Activated naive CD8-positive, alpha-beta T cell treated with anti-CD3 and anti-CD28 coated beads, Interleukin-2, amount 50 U/mL, for 16 hours (primary cell): ENCODE results near the gene PIP4K2C.
"Not testable (repeated sequence)": the region's sequence is repeated elsewhere in the genome, so short reads cannot be mapped to it uniquely, and the experiment has no call there.

Experiments used
- DNase-seq: peaks from one replicate; pipeline ENCODE4 v3.0.0-alpha.2; 2020; ENCODE audit warnings: low read depth, low spot score

PIP4K2C gene

DNA sequence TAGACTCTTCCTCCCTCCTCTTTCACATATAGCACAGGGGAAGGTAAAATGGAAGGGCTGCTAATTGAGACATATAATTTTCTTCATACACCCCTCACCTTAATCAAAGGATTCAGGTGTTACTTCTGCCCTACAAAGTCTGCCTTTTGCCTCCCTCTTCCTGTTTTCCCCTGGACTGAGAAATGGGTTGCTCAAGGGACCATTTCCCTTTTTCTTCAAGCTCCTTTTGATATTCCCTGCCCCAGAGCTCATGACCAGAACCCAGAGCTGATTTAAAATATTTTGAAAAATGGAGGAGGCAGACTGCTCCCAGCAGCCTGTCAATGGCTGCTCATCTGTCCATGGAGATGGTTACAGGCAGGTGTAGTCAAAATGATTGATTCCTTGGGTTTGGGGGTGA, 6.3 kb upstream of the PIP4K2C start:
- DNase-seq = no peak

DNA sequence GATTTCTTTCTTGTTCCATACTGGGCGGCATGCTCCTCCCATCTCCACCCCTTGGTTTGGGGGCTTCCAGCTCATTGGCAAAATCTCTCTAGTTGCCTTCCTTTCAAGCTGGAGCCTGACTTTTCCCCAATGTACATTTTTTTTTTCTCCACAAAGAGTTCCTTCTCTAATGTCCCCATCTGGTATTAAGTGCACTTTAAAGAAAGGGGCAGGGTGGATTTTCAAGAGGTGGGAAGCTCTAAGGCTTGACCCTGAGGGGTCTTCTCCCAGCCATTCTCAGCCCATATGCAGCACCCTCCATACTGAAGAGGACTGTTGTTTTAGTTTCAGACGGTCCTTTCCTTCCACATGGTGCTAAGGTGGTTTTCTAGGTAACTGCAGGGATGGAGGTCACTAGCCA, 5.8 kb upstream of the PIP4K2C start:
- DNase-seq = no peak

DNA sequence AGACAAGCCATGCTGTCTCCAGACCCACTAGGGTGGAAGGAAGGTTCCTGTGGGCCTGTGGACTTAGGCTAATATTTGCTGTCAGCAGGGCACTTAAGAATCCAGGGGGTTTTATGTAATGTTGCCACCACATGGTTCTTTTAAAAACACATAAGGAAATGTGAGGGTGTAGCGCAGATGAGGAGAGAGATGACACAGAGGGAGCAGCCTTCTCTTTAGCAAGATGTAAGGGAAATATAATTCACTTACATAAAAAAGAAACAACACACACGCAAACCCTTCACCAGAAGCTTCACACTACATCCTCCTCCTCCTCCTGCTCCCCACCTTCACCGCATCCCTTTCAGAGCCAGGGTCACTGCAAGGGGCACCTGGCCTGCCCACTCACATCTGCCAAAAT, 4.9 kb upstream of the PIP4K2C start:
- DNase-seq = no peak

DNA sequence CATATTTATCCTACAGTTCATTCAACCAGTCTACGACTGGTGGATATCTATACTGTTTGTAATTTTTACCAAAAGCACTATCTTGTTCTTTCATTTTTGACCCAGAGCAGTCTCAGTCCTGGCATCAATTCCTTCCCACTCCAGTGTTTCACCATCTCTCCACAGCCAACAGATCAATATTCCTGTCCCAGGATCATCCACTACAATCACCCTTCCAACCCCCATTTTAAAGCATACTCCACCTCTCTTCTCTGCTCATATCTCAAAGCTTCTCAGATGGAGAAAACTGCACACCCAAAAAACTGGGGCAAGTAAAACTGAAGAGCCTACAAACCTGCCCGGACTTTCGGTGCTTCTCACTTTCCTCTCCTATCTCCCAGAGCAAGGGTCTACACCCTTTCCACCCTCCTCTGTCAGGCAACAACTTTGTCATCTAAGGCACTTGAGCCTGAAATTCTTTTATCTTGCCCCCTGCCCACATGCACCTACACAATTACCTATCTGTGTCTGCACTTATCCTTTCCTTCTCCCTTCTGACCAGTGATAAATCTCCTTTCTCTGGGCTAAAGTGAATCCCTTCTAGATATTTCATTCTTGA, 4.1 kb upstream of the PIP4K2C start:
- no peak for DNase-seq

DNA sequence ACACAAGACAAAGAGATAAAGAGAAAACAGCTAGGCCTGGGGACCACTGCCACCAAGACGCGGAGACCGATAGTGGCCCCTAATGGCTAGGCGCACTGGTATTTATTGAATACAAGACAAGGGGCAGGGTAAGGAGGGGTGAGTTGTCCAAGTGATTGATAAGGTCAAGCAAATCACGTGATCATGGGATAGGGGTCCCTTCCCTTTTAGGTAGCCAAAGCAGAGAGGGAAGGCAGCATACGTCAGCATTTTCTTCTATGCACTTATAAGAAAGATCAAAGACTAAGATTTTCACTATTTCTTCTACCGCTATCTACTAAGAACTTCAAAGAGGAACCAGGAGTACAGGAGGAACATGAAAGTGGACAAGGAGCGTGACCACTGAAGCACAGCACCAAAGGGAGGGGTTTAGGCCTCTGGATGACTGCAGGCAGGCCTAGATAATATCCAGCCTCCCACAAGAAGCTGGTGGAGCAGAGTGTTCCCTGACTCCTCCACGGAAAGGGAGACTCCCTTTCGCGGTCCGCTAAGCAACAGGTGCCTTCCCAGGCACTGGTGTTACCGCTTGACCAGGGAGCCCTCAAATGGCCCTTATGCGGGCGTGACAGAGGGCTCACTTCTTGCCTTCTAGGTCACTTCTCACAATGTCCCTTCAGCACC, 1.9 kb upstream of the PIP4K2C start:
- DNase-seq = not testable (repeated sequence)

DNA sequence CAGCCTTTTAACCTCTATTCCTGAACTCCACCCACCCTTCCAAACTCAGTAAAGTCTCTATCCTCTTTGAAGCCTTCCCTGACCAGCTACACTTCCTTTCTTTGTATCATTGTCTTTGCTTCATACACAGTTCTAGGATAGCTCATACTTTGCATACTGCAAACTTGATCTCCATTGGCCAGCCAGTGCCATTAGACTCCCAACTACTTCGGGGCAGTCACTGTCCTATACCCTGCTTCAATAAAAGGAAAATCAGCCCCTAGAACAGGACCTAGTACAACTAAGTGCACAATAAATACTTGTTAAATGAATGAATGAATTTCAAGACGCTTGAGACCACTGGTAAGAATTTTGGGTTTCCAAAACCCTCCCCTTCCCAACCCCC, 521 bp upstream of the PIP4K2C start:
- DNase-seq = no peak

DNA sequence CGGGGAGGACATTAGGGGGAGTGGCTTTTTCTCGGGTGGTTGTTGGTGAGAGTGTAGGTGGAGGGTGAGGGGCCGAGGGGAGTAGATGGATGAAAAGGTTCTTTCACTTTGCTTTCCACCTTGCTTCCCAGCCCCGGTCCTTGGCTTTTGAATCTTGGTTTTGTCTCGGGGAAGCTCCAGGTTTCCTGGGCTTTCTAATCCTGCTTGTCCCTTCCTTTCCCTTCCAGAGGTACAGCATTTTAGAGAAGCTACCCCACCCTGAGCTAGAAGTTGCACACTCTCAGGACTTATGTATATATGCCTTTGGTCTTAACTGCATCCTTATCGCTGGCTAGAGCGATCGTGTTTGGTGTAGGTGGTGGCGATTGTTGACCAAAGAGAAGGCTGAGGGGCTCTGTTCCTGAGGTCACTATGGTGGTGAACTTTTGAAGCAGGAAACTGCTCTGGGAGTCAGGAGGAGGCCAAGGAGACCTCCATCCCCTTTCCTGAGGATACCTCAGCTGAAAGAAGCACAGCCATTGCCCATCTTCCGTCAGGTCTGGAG, 862 bp downstream of the PIP4K2C start:
- no peak for DNase-seq

DNA sequence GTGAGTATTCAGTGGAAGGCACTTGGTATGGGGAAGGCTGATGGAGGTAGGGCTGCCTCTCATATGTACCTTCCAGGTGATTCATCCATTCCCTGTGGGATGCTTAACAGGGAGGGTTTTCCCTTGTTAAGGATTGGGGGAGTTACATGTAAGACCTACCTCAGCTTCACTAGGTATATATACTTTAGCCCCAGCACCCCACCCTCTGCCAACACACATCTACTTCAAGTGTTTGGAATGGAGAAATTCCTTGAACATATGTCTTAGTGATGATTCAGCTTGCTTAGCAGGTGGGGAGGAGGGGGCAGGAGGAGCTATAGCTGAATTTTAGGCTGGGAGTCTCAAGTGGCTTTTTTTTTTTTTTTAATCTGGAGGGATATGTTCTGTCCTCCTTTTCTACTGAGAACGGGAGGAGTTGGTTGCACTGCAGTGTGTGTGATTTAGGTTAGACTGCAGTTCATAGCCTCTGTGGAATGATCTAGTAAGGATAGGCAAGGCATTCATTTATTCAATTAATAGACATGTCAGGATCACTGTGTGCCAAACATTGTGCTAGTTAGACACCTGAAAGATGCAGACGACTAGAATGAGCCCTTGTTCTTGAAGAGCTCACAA, 1.7 kb downstream of the PIP4K2C start:
- no peak for DNase-seq

DNA sequence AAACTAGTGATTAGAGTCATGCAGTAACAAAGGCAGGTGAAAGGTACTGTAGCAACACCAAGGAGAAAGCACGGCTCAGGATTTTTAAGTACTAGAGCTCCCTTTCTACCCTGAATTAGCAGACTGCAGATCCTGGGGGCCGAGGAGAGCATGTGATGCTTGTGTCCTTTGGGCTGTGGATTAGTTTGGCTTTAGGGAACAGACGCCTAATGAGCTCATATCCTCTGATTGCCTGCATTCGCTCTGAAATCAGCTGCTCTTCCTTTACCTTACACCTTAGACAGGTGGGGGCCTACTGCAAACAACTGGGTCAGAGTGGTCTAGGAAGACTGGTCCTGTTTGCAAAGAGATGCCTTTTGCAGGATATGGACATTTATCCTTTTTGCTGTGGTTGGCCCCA, 2.2 kb downstream of the PIP4K2C start:
- no peak for DNase-seq

DNA sequence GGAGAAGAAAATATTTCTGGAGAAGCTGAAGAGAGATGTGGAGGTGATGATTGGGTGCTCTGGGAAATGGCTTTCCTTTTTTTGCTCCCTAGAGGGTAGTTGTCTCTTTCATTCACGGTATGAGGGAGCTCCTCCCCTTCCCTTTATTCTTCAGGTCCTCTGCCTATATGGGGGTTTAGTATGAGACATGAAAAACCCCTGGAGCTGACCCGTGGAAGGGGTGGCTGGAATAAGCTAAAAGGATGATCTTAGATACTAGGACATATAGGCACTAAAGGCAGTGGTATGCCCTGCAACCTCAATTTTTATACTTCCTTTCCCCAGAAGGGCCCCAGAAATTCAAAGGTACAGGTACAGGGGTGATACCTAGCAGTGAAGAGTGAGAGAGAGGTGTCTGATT, 9.4 kb downstream of the PIP4K2C start:
- no peak for DNase-seq

DNA sequence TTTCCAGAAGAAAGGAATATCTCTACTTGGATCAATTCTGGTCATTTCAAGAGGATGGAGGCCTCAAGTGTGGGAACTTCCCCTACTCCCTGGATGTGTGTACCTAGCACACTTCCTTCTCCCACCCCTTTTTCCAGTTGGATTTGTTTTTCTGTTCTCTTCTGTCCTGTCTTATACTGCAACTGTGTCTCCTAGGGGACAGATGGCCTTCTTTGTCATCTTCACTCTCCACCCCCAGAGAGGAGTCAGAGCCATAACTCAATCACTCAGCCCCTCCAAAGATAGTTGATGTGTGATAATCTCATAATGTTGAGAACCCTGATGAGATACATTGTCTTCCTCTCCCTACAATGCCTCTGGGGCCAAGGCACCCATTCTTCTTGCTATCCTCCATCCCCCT, 11.6 kb downstream of the PIP4K2C start:
- DNase-seq = no peak

DNA sequence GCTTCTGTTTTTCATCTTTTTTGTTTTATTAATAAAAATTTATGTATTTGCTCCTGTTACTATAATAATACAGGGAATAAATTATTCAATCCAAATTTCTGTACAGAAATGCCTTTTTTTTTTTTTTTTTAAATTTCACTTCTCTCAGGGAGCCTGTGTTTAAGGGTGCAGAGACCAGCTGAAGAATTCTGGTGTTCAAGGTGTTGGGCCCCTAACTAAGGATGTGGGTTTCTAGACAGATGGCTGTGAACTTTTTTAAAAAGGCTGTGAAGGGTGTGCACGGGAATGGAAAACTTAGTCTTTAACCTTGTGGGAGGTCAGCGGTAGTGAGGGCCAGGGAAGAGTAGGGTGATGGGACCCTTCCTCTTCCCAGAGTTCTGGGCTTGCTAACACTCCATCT, 12.3 kb downstream of the PIP4K2C start:
- DNase-seq = no peak

DNA sequence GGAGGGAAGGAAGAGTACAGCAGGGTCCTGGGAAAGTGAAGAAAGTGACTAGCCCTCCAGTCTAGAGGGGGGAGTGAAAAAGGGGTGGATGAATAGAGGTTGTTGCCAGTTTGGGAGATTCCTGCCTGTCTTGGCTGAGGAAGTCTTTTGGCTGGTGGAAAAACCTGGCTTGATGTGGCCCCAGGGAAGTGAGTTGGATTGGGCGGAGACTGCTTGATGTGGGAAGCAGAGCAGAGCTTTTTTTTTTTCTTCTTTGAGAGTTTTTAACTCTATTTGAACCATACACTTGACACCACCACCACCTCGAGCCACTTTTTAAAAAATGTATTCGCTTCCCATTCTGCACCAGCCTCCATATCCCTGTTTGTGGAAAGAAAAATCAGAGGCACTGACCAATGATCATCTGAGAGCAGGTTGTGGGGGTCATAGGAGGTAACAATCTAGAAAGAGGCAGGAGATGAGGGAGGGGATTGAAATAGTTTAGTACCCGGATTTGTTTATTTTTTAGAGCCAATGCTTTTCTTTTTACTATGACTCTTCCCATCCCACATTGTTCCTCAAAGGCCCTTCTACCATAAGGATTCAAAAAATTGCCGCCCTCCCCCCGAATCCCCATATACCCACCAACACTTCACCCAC, 12.9 kb downstream of the PIP4K2C start:
- DNase-seq = no peak

DNA sequence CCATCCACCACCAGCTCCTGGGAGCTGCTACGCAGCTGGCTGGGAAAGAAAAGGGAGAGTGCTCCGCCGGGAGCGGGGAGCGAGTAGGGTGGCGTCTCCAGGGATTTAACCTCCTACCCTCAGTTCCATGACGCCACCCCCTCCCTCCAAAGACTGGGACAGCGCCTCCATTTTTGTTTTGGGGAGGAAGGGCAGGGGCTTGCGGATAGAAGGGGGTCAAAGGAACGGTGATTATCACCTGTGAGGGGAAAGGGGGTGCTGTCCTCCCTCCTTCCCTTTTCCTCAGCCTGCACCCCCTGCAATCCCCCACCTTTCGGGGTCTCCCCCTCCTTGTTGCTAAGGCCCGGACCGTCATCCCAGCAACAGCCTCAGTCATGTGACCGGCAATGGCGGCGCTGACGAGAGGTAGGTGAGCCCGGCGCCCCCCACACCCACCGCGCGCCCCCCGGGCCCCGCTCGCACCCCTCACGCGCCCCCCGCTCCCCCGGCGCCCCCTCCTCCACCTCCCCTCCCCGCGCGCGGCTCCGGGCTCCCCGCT, 13.5 kb downstream of the PIP4K2C start, which contains the start of gene DTX3:
DTX3 (plus strand) TSS at position 371 of the 538 bp plus-strand sequence. CDS start 1,694 bp downstream, outside the sequence.
- DNase-seq = no peak

DNA sequence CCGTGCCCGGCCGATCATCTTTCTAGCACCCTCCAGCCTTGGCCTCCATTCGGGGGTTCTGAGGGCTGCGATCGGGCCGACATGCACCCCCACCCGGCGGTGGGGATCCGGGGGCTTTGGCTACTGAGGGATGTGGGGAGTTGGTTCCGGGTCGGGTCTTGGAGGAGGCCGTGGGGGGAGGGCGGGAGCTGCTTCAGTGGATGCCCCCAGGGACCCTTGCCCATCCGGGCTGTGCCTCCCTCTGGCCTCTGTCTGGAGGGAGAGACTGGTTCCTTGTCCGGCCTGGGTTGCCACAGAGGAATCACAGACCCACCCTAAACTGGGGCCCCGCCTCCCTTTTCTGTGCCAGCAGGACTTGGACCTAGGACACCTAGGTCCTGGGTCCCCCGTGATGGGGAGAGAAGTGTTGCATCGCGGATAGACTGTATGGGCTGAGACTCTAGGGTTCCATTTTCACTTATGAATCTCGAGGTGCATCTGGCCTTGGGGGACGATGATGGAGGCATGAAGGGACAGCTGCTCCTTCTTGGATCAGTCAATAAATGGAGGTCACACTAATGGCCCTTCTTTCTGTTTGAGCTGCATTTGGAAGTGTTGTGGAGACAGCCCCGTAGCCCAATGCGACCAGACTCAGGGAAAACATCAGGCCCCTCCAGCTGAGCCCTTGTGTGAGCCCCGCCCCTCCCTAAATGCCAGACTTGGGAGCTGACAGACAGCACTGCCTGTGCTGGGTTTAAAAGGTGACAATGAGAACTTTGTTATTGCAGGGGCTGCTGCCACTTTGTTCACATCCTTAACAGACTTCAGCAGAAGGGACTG, 14.2 kb downstream of the PIP4K2C start:
- no peak for DNase-seq

DNA sequence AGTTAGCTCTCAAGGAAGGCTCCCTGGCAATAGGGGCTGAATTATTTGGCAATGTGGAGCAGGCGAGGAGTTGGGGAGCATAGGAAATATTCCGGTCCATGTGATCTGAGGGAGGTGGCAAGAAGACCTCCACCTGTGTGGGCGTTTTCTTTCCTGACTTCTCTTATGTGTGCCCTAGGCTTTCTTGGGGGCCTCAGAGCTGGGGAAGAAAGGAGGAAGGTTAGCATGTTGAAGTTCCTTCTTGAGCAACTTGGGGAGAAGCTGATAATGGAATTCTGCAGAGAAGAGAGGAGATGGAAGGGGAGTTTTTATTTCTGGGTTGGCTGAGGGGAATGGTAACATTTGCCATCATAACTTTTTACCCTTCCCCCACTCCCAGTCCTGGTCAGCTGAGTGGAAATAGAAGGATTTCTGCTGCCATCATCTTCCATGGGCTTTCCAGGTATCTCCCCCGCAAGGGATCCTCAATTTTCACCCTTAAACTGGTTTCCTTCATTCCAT, 14.9 kb downstream of the PIP4K2C start:
- DNase-seq = no peak

DNA sequence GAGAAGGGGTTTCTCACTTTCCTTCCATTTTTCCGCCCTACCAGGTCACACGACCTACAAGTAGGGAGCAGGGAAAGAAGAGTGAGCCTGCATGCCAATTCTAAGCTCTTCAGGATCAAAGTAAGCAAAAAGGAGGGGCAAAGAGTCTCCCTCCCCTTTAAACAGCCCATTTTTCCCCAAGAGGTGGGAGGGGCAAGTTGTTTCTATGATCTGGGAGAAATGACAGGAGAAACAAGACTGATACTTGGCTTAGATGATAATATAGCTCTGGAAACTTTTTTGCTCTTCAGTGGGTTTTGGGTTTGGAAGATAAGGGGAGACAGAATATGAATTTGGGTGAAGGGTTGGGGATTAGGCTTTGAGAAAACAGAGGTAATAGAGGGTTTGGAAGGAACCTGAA, 15.4 kb downstream of the PIP4K2C start:
- DNase-seq = no peak

DNA sequence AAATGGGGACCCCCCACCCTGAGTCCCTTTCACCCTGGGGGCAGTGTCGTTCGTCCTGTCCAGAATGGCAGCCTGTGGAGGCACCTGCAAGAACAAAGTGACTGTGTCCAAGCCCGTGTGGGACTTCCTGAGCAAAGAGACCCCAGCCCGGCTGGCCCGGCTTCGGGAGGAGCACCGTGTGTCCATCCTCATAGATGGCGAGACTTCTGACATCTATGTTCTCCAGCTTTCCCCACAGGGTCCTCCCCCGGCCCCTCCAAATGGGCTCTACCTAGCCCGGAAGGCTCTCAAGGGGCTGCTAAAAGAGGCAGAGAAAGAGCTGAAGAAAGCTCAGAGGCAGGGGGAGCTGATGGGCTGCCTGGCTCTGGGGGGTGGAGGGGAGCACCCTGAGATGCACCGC, 15.8 kb downstream of the PIP4K2C start:
- no peak for DNase-seq

DNA sequence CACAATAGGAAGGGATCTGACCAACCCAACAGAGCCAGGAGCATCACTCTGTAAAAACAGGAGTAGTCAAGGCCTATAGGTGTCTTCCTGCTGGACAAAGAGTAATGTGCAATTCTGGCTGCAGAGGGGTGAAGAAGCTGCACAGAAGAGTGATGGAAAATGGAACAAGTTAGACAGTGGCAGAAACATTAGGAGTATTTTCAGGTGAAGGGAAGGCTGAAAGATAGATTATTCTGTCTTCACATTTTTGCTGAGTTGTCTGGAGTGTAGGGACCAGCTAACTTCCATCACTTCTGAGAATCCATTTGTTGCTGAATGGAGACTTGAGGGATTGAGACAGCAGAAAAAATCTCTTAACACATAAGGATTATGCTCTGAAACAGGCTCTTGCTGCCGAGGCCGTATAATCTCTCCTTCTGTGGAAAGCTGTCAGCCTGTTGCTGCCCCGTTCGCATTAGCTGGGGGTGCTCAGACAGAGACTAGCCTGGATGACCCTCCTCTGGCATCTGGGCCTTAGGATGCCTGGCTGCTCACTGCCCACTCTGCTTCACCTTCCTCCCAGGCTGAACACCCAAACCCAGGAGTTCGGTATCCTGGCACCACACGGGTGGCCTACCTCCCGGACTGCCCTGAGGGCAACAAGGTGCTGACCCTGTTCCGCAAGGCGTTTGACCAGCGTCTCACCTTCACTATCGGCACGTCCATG, 17.1 kb downstream of the PIP4K2C start:
- no peak for DNase-seq

DNA sequence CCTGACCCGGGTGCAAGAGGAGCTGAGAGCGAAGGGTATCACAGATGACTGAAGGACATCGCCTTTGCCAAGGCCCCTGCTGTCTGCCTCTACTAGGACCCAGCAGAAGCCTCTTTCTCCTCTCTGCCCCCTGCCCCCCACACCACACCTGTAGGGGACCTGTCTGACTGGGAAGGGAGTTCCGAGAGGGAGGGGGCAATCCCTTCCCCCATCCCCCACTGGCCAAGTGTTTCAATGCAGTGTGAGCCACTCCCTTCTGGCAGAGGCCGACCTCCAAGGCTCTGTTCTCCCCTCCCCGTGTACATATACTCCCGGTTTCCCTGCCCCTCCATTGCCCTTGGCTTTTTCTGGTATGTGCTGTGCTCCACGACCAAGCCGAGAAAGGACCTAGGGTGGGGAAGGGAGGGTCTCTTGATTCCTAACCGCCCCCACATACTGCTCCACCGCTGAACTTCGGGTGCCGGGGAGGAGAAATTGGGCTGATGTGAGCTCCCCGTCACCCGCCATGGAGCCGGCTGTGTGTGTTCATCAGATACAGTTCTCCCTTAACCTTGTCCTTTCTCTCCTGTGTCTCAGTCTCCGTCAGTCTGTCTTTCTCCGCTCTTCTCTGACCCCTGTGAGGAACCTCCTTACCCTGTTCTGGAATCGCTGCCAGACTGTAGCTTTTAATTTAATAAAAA, 18.2 kb downstream of the PIP4K2C start:
- DNase-seq = no peak
